GM04503 (cell line): ENCODE results near the gene CFAP74.

Experiments
- DNase-seq: peaks from one replicate; pipeline ENCODE4 v3.0.0-alpha.2; 2012; ENCODE audit warnings: low read depth

The CFAP74 gene

GRCh38 chr1:2003541-2004131, at the start of gene CFAP74:
TSS of gene CFAP74 (minus strand) at chr1:2003786. CDS start at chr1:1990956, 12,830 bp downstream.
- DNase-seq = no peak

GRCh38 chr1:2053217-2053616, 49.6 kb upstream of the CFAP74 start:
- DNase-seq = no peak

- no peak for DNase-seq
Observed at GRCh38 chr1:2052756-2053155, 49.2 kb upstream of the CFAP74 start.

DNA sequence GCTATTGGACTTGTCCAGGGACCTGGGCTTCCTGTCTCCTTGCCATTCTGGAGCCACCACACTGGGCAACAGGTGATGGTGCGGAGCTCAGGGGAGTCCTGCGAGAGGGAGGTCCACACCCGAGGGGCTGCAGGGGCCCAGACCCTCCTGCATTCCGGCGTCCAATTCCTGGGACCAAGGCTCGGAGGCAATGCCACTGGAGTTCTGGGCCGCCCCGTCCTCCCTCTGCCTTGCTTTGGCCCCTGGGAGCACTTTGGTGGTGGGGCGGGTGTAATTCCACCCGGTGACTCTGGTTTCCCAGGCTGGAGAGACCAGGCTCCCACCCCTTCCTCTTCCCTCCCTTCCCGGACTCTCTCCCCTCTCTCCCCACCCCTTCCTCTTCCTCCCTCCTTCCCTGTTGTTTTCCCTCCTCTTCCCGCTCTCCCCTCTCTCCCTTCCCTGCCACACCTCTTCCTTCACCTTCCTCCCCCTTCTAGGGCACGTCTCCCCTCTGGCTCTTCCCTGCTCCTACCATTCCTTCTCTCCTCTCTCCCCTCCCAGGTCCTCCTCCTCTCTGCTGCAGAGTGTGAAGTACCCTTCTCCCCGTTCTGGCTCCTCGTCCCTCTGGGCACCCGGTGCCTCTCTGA, 48.6 kb upstream of the CFAP74 start:
- DNase-seq = no peak

DNA sequence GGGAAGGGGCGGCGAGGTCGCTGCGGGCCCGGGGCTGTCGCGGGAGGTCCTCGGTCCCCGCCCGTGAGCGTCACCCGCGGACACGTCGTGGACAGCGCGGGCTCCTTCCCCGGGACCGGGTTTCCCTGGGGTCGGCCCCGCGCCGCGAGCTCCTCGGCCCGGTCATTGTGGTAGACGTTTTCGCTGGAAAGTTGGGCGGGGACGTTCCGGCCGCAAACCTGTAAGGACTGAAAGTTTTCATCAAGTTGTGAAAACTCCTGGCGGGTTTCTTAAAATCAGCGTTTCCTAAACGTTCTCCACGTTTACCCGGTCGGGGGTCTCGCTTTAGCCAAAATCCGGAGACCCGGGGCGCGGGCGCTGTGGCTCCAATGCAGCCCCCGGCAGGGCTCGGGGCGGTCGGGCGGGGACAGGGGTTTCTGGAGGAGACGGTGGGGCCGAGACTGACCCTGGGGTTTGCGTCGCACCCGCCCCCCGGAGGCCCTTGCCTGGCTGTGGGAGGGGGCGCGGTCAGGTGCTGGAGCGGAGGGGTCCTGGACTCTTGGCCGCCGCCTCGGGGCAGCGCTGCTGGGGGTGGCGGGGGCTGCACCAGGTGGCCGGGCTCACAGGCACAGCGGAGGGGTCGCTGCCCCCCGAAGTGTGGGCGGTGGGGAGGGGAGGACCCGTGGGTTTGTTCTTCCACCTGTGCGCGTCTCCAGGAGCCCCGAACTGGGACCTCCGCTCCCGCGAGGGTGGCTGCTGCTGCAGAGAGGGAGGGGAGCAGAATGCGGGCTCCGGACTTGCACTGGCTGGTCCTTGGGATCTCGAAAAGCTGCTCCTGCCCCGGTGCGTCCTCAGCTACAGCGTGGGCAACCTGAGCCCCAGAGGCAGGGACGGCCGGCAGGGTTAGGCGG, 47.5 kb upstream of the CFAP74 start:
- DNase-seq = no peak

DNA sequence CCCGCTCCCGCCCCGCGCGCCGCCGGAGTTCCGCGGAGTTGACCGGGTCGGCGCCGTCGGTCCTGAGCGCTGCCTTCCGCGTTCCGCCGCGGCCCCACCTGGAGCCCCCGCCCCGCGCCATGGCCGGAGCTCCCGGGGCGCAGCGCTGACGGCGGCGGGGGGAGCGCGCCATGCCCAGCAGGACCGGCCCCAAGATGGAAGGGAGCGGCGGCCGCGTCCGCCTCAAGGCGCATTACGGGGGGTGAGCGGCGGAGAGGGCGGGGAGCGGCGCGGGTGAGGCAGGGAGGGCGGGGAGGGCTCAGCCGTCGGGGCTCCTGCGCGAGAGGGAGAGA, 46.8 kb upstream of the CFAP74 start:
- no peak for DNase-seq

- DNase-seq = no peak
Observed at GRCh38 chr1:2049718-2050431, 46.3 kb upstream of the CFAP74 start, which contains the start of gene PRKCZ. TSS of gene PRKCZ (plus strand) at chr1:2050411. CDS start at chr1:2050631, 220 bp downstream.

DNA sequence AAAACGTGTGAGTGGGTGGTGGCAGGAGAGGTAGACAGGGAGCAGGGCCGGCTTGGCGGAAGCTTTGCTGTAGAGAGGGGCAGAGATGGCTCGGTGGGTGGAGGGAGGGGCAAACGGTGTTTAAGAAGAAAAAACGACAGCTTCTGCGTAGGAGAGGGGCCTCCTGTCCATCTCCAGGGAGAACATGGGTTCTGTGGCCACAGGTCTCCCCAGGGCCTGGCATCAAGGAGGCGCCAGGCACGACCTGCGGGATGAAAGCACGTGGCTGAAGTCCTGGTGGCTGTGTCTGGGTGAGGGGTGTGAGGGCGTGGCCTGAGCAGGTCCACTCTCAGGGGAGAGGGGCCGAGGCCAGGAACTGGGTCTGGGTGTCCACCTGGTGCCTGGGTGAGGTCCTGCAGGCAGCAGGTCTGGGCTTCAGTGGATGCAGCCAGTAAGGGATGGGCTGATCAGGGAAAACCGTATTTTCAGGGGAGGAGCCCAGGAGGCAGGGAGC, 45.7 kb upstream of the CFAP74 start:
- DNase-seq = no peak

- DNase-seq = no peak
Observed at GRCh38 chr1:2047749-2048729, 44.5 kb upstream of the CFAP74 start.

GRCh38 chr1:2046953-2047748, 43.6 kb upstream of the CFAP74 start:
- no peak for DNase-seq

DNA sequence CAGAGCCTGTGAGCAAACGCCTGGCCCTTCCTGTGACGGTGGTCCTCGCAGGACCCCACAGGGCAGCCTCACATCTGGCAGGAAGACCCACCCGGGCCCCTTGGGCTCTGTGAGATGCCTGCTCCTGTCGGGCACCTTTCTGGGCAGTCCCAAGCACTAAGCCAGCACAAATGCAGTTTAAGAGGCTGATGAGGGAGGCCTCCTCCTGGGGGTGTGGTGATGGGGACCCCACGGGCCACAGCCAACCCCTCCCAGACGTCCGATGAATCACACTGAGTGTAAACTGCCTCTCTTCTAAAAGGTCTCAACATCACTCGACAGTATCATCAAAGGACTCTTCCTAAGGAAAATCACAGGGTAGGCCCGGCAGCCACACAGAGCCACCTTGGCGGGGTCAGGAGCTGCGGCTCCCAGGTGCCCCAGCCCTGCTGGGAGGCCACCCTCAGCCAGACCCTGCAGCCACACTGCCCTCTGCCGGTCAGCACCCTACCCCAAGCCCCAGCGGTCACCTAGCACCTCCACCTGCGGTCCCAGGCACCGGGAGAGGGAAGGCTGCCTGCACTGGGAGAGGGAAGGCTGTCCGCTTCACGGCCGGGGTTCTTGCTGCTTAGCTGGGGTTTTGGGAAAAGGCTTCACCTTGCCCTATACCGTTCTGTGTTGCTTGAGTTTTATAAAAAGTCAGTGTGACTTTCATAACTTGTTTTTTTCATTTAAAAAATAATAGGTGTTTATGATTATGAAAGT, 42.8 kb upstream of the CFAP74 start:
- DNase-seq = no peak

- no peak for DNase-seq
Observed at GRCh38 chr1:2045468-2046173, 42.0 kb upstream of the CFAP74 start.

GRCh38 chr1:2044510-2045319, 41.1 kb upstream of the CFAP74 start:
- no peak for DNase-seq

DNA sequence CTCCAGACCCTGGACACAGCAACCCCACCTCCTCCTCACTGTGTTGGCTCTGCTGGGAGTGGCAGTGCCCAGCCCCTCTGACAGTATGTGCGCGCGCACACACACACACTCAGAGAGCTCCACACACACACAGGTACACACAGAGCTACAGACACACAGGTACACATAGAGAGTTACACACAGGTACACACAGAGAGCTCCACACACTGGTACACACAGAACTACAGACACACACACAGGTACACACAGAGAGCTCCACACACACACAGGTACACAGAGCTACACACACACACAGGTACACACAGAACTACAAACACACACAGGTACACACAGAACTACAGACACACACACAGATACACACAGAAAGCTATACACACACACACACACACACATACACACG, 40.3 kb upstream of the CFAP74 start:
- no peak for DNase-seq

GRCh38 chr1:2042830-2043773, 39.5 kb upstream of the CFAP74 start:
- no peak for DNase-seq

- no peak for DNase-seq
Observed at GRCh38 chr1:2041887-2042286, 38.3 kb upstream of the CFAP74 start.

DNA sequence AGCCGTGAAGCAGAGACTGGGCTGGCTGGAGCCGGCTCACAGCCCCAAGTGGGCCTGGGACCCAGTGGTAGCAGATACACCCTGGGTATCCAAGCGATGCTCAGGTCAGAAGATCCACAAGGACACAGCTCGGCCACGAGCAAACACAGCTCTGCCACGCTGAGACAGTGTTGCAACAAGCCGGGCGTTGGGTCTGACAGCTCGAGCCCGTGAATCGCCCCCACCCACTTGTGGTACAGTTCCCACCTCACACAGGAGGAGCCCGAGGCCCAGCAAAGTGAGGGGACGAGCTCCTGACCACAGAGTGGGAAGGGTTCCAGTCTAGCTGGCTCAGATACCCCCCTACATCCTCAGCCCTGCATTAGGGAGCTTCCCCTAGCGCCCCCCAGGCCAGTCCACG, 37.7 kb upstream of the CFAP74 start:
- no peak for DNase-seq
